Neural progenitor cell (in vitro differentiated cells): Measurements from ENCODE around the gene GALNT2. TPM values are rescaled to one million over a fixed set of nuclear protein-coding genes. Genes with fewer than 3 reads are reported as not detected.

Source experiments
- DNase-seq: peaks from one replicate; pipeline ENCODE4 v3.0.0-alpha.2; 2016; ENCODE audit warnings: low spot score
- H2AFZ ChIP-seq: fragments of 200-600 bp; sonication (generic); replicated peaks from 2 replicates; pipeline ENCODE4 v1.6.1; 2016; ENCODE audit warnings: antibody characterized with exemption
- H3F3A ChIP-seq: fragments of 200-600 bp; sonication (generic); 2 replicates; pipeline ENCODE4 v1.6.1; 2016; ENCODE audit warnings: antibody characterized with exemption, low read depth
- H3K27ac ChIP-seq: fragments of 200-600 bp; sonication (generic); 2 replicates; pipeline ENCODE4 v1.5.1; 2016; ENCODE audit warnings: mild to moderate bottlenecking
- H3K27me3 ChIP-seq: fragments of 200-600 bp; sonication (generic); 2 replicates; pipeline ENCODE4 v1.6.1; 2016; ENCODE audit warnings: mild to moderate bottlenecking, moderate library complexity
- H3K36me3 ChIP-seq: fragments of 200-600 bp; sonication (generic); 2 replicates; pipeline ENCODE4 v1.5.1; 2016
- H3K4me1 ChIP-seq: fragments of 200-600 bp; sonication (generic); 2 replicates; pipeline ENCODE4 v1.6.1; 2016; ENCODE audit warnings: mixed run types
- H3K4me2 ChIP-seq: fragments of 200-600 bp; sonication (generic); 2 replicates; pipeline ENCODE4 v1.6.1; 2016
- H3K4me3 ChIP-seq: fragments of 200-600 bp; sonication (generic); 2 replicates; pipeline ENCODE4 v1.5.1; 2016
- H3K79me2 ChIP-seq: fragments of 200-600 bp; sonication (generic); 2 replicates; pipeline ENCODE4 v1.6.1; 2016; ENCODE audit warnings: low read depth
- H3K9ac ChIP-seq: fragments of 200-600 bp; sonication (generic); 2 replicates; pipeline ENCODE4 v1.6.1; 2016
- H3K9me3 ChIP-seq: fragments of 200-600 bp; sonication (generic); 2 replicates; pipeline ENCODE4 v1.5.1; 2016; ENCODE audit warnings: low read depth
- H4K20me1 ChIP-seq: fragments of 200-600 bp; sonication (generic); 2 replicates; pipeline ENCODE4 v1.6.1; 2016; ENCODE audit warnings: low read depth
- H3K27ac Mint-ChIP-seq: 3 replicates; pipeline ENCODE4 v1.8.0; 2021; ENCODE audit warnings: mixed read lengths
- H3K27me3 Mint-ChIP-seq: 2 replicates; pipeline ENCODE4 v1.8.0; 2022; ENCODE audit warnings: low read depth, mild to moderate bottlenecking, inconsistent platforms, moderate library complexity, mixed read lengths; ENCODE audit not compliant: insufficient read depth
- H3K36me3 Mint-ChIP-seq: 3 replicates; pipeline ENCODE4 v1.8.0; 2021; ENCODE audit warnings: mixed read lengths
- H3K4me1 Mint-ChIP-seq: 3 replicates; pipeline ENCODE4 v1.8.0; 2021; ENCODE audit warnings: mixed read lengths
- H3K4me3 Mint-ChIP-seq: 3 replicates; pipeline ENCODE4 v1.8.0; 2021; ENCODE audit warnings: mild to moderate bottlenecking, moderate library complexity, mixed read lengths
- H3K9me3 Mint-ChIP-seq: 3 replicates; pipeline ENCODE4 v1.8.0; 2020; ENCODE audit warnings: mixed read lengths
- CTCF ChIP-seq: fragments of 200-600 bp; sonication (generic); IDR thresholded peaks from 2 replicates; pipeline ENCODE4 v1.5.1; 2017; ENCODE audit warnings: antibody characterized with exemption, mild to moderate bottlenecking
- EZH2 ChIP-seq: fragments of 200-600 bp; sonication (generic); IDR thresholded peaks from 2 replicates; pipeline ENCODE4 v1.6.1; 2017; ENCODE audit warnings: antibody characterized with exemption, mild to moderate bottlenecking, moderate library complexity
- EZH2phosphoT487 ChIP-seq: fragments of 200-600 bp; sonication (generic); IDR thresholded peaks from 2 replicates; pipeline ENCODE4 v1.6.1; 2017; ENCODE audit warnings: antibody characterized with exemption
- total RNA-seq: library from RNA; depleted of rRNA; stranded (reverse); fragments of >200 nt; gene quantifications from 2 replicates; pipeline ENCODE4 v1.2.3, GENCODE V29; 2015; ENCODE audit warnings: low replicate concordance

GALNT2 gene
- total RNA-seq, 1 donor from 2014 or later, result 37.6 TPM

DNA sequence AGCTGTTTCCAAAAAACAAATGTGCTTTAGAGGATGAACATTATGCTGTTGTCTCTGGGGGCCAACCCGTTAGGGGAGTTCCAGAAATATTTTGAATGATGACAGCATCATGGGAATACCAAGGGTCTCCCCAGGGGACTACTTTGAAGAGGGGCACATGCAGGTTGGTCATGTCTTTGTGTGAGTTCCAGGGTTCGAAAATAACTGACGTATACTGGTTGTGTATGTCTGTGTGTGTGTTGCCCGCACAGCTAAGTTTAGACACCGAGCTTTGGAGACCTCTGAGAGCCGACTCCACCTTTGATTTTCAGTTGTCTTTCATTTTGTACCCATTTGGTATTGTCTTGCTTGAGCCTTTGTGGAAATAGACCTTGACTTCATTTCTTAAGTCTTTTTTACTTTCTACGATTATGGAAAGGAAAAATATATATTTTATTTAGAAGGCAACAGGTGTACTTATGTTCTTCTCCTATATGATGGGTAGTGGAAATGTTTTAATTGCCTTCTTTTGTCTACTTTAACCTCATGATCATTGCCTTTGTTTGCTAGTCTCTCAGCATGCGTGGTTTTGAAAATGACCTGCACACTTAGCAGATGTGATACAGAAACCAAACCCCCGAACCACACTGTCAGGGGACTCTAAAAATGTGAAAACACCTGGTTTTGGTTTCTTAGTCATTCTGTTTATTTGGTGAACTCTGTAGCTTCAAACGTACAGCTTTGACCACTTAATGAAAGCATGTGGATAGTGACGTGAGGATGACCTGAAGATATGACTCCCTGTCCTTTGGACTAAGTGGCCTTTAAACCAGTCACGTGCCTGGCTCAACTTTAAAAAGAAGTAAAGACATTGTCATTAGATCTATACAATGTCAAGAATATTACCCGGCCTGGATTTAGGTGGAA is 56.5 kb downstream of the GALNT2 start:
- DNase-seq, result no peak
- Mint-ChIP-seq H3K27ac (no peak overlapping the region), H3K4me3 (no peak overlapping the region), H3K36me3 (peaks cover 7% of the 10 kb centered on the region), H3K4me1 (peaks cover 55% of the 10 kb centered on the region), H3K9me3 (no peaks in the 10 kb centered on the region), H3K27me3 (no peaks in the 10 kb centered on the region)
- Histone ChIP-seq H3K27me3 (no peaks in the 10 kb centered on the region), H3K9me3 (no peaks in the 10 kb centered on the region), H3K9ac (no peak overlapping the region), H3K4me3 (no peak overlapping the region), H3K79me2 (peaks cover 53% of the 10 kb centered on the region), H3K36me3 (no peaks in the 10 kb centered on the region), H4K20me1 (peaks cover 83% of the 10 kb centered on the region), H3K4me2 (no peak overlapping the region), H3K4me1 (peaks cover 26% of the 10 kb centered on the region), H3K27ac (no peak overlapping the region), H3F3A (no peaks in the 10 kb centered on the region), H2AFZ (no peak overlapping the region)
- no peak for TF ChIP-seq EZH2phosphoT487
- no peak for TF ChIP-seq CTCF
- no peak for TF ChIP-seq EZH2

DNA sequence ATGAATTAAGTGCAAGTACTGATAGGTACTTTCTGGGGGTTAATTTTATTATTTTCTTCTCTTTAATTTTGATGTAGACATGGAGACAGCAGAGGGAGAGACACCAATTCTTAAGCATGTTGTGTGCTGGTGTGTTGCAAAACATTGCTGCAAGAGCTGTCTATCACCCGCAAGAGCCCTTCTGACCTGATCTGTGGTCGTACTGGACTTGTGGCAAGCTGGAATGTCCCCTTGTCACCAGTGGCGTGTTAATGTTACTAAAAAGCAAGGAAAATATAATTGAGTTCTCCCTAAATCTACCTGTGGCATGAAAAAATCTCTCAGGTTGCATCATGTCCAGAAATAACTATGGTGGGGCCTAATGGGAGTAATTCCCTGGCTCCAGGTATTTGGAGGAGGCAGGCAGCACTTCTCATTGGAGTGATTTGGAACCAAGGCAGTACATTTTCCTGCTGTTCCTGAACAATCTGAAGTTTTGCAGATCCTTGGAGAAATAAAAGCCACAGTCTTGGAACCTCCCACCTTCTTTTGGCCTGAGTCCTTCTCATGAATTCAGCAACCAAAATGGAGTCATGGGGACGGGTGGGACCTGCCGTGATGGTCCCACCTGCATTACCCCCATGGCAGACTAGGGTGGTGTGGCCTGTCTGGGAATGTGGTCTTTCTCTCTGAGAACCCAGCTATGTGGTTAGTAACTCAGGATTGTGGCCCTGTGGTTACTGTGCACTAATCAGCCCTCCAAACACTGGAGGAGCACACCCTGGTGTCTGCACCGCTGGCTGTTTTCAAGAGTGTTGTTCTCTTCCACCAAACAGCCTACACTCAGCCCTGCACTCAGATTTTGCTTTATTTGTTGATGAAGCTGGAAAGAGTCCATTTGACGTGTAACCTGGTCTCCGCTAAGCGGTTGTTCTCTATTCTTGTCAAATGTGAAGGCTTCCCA is 57.4 kb downstream of the GALNT2 start:
- H3K9me3 Mint-ChIP-seq, result no peaks in the 10 kb centered on the region
- no peak overlapping the region for H3K4me3 Mint-ChIP-seq
- Histone ChIP-seq H3K4me3 (no peak overlapping the region), H3K36me3 (no peaks in the 10 kb centered on the region), H3F3A (no peaks in the 10 kb centered on the region), H3K9ac (no peak overlapping the region), H3K9me3 (no peaks in the 10 kb centered on the region), H3K4me2 (no peak overlapping the region), H2AFZ (no peak overlapping the region), H4K20me1 (peaks cover 80% of the 10 kb centered on the region), H3K27ac (no peak overlapping the region), H3K4me1 (peaks cover 26% of the 10 kb centered on the region), H3K27me3 (no peaks in the 10 kb centered on the region), H3K79me2 (peaks cover 62% of the 10 kb centered on the region)
- H3K27me3 Mint-ChIP-seq, result no peaks in the 10 kb centered on the region
- peaks cover 62% of the 10 kb centered on the region for H3K4me1 Mint-ChIP-seq
- peaks cover 10% of the 10 kb centered on the region for H3K36me3 Mint-ChIP-seq
- DNase-seq, result no peak
- no peak for TF ChIP-seq CTCF
- no peak for TF ChIP-seq EZH2phosphoT487
- no peak for TF ChIP-seq EZH2
- no peak overlapping the region for H3K27ac Mint-ChIP-seq

DNA sequence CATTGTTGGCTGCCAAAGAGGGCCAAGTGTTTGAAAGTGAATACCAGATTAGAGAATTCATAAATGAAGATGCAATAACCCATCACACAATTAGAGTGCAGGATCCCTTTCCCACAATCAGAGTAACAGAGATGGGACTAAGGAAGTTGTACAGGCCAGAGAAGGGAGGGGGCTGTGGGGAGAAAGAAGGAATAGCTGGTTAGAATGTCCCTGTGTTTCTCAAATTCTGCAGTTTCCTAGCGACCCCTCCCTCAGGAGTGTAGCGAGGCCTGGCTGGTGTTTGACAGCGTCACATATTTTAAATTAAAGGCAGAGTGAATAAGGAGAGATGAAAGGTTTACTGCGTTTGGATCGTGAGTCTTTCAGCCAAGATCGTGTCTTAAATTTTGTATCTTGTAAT is 58.1 kb downstream of the GALNT2 start:
- Histone ChIP-seq H3K4me2 (no peak overlapping the region), H3K9ac (no peak overlapping the region)

More for the DNA sequence above, 58.1 kb downstream of the GALNT2 start:
- no peaks in the 10 kb centered on the region for H3K27me3 ChIP-seq
- peak overlapping the region; percentile 62 for H3K27ac Mint-ChIP-seq
- no peaks in the 10 kb centered on the region for H3F3A ChIP-seq
- no peaks in the 10 kb centered on the region for H3K36me3 ChIP-seq
- H3K9me3 Mint-ChIP-seq, result no peaks in the 10 kb centered on the region
- H4K20me1 ChIP-seq, result peaks cover 80% of the 10 kb centered on the region
- no peak for DNase-seq
- H3K36me3 Mint-ChIP-seq, result peaks cover 12% of the 10 kb centered on the region
- peaks cover 27% of the 10 kb centered on the region for H3K4me1 ChIP-seq
- no peak for TF ChIP-seq EZH2
- TF ChIP-seq EZH2phosphoT487, result no peak
- no peak for TF ChIP-seq CTCF
- H3K4me3 Mint-ChIP-seq, result no peak overlapping the region
- H3K9me3 ChIP-seq, result no peaks in the 10 kb centered on the region
- H3K4me1 Mint-ChIP-seq, result peaks cover 65% of the 10 kb centered on the region
- no peak overlapping the region for H3K27ac ChIP-seq
- H3K4me3 ChIP-seq, result no peak overlapping the region
- H2AFZ ChIP-seq, result no peak overlapping the region
- peaks cover 68% of the 10 kb centered on the region for H3K79me2 ChIP-seq
- H3K27me3 Mint-ChIP-seq, result no peaks in the 10 kb centered on the region
